GM18909 (cell line): Measurements from ENCODE around the gene FSIP2.

Experiments
- ATAC-seq: cut with Tn5 transposase; IDR thresholded peaks from one replicate; pipeline ENCODE4 v1.9.1; 2021; ENCODE audit warnings: mild to moderate bottlenecking; ENCODE audit not compliant: unreplicated experiment, poor library complexity

FSIP2 gene, protein sequence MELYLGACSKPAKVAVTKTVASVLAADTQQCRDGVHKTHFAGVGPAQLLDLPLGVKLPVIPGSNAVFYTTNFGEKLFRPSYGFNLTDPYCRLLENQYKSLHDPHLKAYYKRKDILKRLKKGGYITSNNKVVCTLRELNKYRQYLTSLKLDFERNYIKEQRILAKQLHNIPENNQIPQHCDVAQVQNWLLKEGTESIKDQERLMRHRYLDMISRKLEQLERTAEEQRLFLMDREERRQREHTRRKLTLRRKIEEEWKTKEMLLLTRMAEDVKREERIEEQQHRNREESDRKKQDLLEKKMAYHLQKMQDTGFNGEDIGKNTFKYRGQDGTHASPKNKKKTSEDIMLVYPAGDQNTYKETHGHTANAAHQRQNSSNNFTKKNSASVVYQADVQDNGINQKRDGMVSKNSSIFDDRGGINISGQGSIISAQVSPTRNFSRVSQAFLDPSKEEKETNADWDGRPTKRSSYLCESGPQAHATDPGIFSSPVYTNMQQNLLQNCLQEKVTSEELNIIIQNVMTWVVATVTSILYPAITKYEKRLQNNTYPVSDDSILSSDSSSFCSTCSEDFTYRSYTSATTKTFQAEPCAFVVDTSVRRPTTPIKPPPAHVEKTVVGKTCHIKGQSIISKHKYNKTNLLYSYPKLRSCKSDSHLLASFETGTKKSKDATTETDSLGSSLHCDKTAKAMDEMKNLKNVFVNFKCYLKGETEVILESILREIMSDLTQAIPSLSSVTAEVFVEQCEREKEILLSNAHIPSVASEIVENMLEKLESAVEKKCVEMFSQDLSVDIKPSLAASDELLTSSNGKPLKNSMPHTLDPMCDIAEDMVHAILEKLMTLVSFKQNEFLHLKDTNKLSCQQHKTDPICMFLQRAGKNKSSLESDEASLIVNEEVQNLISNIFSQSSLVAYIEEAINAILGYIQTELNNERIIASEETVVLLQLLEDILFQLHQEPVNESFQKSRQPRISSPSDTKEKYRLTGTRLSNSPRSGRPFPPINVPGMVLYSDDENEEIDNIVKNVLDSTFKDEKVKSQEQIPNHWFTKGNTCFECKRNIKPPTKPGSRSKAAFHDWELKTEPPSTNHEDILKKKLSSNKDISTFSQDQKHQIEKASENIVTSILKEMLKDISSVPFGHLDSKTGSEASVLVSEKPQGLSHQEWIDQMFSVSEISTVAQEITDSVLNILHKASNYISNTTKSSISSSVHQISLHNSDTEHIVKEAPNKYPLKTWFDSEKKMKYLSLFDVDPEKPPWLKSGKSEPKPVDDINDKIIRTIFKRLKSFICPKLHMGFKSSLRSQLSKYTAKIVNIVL (N-terminal part only)

DNA sequence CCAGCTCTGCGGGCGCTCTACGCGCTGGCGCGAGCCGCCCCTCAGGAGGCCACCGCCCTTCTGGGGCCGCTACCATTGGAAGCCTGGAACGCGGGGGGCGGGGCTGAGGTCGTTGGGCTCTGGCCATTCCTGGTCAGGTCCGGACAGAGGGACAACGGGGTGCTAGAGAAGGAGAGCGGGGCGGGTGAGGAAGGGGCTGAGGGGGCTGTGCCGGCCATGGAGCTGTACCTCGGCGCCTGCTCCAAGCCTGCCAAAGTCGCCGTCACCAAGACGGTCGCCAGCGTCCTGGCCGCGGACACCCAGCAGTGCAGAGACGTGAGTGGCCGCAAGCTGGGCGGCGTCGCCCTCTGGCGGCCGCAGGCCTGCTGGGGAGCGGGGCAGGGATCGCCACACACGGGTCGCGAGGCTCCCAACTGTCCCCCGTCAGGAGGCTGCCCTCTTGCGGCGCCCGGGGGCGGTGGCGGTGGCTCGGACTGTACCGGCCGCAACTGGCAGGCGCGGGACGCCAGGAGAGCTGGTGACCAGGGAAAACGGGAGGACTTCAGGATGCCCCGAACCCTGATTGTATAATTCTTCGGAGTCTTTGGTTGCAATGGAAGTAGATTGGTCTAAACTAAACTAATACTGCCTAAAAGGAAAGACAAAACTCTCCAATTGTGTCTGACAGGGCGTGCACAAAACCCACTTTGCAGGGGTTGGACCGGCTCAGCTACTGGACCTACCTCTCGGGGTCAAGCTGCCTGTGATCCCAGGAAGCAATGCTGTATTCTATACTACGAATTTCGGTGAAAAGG lies at the start of gene FSIP2:
FSIP2 (plus strand) TSS at position 126 of the 794 bp plus-strand sequence; CDS start at position 217, 91 bp downstream.
- ATAC-seq = peak; percentile 98

DNA sequence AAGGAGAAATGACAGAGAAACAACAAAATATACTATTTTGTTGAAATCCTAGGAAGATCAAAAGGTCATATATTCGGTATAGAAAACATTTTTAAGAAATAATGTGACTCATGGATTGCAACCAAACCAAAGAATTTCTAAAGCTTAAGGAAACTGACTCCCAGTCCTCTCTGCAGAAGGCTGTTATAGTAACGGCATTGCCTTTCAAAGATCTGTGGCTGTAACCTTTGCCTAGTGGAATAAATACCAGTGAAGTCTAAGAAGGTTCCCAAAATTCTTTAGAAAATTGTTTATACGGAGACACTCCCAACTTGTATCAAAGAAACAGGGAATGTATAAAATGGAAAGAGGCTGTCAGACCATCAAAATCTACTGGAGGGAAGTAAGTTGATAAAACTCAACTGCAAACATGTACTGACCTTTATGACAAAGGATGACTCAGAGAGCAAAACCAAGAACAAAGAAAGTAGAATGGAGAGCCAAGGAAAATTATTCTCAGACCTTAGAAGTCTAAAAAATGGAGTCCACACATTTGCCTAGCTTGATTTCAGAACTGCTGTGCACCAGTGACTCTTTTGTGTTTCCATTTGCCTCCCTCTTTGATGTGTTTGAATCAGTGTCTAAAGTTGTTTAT lies 48.6 kb upstream of the FSIP2 start:
- no peak for ATAC-seq

DNA sequence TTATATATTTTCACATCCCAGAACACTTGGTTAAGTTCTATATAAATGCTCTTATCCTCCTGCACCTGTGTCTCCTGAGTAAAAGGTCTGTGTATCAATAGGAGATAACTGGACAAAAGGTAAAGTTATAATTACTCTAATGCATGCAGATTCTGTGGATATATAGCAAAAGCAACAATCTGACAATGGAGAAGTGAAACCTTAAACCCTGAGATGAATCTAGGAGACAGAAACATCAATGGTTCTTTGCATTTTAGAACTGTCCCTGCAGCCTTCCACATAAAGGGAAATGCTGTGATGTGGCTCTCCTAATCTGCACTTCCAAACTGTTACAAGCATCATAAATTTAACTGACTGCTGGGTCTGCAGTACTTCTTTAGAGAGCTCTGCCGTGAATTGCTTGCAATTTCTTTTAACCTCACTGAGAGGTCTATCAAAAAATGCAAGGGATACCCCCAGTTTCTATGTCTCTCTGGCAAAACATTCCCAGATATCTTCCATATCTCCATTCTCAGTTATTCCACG lies 42.8 kb upstream of the FSIP2 start:
- ATAC-seq = no peak

DNA sequence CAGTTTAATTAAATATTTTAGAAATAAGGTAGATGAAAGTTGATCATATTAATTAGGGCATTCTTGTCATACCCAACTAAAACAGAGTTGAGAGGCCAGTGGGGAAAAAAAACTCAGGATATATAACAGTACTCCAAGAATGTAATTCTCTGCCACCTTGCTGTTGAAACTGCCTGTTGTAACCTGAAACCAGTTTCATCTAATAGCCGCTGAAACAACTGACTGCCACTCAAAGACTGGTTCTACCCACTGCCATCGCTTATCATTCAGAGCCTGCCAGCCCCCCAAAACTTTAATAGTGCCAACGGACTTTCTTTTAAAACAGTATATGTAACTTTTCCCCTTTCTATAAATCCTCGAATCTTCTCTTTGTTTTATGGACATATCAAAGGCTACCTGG lies 37.7 kb upstream of the FSIP2 start:
- no peak for ATAC-seq

DNA sequence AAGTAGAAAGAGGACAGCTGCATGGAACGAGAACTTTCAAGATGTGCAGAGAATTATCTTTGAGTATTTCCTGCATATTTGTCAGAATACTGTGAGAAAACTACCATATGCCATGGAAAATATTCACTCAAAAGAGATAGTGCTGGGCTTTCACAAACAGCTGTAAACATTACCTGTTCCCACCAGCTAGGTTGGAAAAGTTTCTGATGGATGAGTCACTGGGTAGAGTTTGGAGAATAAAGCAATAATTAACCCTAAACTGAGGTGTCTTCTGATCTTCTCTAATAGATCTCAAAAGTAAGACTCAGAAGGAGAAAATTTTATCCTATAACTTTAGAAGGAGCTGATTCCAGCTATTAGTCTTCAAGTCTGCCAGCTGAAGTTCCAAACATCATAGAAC lies 3.9 kb upstream of the FSIP2 start:
- ATAC-seq = no peak

DNA sequence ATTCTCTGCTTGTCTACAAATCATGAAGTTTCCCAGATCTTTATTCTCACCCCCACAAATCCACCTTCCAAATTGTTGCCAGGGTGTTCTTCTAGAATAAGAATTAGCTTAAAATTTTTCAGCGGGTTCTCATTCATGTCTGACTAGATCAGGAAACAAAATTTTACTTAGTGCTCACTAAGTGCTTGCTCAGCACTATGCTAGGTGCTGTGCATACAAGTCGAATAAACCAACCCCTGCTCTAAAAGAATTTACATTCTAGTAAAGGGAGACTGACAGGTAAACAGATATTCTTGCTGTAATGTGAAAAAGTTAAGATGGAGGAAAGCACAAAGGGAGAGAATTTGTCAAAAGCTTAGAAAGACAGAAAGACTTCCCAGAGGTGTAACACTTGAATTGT lies 2.4 kb upstream of the FSIP2 start:
- no peak for ATAC-seq

DNA sequence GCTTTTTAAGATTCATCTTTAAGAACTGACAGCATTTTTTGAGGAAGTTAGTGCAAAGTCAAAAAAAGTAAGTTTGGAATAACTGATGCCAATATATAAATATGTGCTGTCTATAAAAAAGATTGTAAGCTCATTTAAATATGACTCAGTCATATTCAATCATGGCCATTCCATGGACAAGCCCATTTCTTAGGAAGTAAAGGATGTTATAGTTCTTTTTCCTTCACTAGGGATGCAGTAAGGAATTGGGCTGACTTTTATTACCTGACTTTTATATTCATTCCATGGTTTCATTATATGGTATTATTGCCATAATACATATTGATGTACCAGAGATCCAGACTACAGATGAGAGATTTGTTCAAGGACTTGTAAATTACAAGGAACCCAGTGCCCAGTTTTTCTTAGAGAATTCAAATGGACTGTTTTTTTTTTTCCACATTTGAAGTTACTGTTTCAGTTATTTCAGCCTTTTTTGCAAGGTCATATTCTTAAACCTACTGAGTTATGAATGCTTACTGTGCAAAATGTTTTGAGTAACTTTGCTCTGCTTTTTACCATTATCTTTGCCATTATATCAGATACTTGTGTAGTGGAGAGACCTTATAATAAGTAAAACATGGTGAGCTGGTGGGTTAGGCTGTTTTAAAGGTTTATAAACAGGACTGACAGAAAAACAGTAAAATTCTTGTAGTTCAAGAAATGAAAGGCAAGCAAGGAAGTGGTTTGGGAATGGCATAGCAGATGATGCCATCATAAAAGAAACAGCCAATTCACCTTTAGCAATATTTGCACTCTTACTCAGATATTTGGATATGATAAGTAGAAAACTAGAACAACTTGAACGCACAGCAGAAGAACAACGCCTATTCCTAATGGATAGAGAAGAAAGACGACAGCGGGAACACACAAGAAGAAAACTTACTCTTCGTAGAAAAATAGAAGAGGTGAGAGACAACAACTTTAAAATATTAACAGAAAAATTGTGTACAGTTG lies 7.6 kb downstream of the FSIP2 start:
- no peak for ATAC-seq

DNA sequence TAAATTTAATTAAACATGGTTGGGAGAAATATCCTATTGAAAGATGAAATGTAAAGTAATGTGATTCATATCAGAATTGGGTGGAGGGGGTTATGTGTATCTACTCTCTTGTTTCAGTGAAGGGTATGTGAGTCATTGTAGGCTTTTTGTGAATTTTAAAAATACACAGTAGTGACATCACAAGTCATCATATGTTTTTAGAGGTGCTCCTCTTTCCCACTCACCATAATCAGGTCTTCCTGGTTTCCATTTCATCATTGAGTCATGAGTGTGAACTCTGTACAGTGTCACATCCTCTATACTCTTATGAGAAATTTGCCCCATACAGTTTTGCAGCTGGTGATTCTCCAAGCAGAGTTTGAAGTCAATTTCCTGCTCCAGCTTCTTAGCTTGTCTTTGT lies 18.8 kb downstream of the FSIP2 start:
- no peak for ATAC-seq

DNA sequence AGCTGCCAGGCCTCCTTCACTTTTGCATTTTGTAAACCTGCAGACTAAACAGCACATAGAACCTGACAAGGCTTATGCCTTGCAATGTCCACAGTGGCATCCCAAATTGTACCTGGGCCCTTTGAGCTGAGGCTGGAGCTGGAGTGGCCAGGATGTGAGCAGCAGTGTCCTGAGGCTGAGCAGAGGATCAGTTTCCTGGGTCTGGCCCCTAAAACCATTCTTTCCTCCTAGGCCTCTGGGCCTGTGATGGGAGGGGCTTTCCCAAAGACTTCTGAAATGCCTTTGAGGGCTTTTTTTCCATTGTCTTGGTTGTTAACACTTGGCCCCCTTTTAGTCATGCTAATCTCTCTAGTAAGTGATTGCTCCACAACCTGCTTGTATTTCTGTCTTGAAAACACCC lies 32.8 kb downstream of the FSIP2 start:
- ATAC-seq = no peak

DNA sequence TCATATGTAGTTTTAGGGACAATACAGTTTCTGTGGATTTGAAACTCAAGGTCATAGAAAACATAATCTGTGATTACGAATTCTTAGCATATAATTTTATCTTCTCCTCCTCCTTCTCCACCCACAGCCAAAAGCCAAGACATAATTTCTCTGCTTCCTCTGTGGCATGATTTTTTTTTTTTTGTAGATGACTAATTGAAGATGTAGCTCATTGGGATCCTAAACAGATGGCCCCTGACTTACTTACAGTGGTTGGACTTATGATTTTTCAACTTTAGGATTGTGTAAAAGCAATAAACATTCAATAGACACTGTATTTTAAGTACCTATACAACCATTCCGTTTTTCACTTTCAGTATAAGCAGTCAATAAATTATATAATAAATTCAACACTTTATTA lies 42.3 kb downstream of the FSIP2 start:
- no peak for ATAC-seq

DNA sequence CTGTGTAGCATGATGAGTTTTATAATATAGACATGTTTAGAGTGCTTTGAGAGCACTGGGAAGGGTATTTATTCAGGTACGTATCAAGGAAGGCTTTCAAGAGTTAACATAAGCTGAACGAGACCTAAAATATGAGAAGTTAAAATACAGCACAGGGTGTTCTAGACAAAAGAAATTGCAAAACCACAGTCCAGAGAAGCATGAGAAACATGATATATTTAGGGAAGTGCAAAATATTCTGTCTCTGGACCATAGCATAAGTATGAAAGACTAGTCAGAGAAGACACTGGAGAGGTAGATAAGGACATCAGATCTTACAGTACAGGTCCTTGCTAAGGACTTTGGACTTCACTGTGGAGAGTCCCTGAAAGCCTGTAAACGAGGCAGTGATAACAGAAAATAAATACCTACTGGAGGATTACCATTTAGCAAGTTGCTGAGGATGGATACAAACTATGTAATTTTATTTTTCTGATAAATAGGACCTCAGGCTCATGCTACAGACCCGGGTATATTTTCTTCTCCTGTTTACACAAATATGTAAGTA lies 43.7 kb downstream of the FSIP2 start:
- no peak for ATAC-seq

DNA sequence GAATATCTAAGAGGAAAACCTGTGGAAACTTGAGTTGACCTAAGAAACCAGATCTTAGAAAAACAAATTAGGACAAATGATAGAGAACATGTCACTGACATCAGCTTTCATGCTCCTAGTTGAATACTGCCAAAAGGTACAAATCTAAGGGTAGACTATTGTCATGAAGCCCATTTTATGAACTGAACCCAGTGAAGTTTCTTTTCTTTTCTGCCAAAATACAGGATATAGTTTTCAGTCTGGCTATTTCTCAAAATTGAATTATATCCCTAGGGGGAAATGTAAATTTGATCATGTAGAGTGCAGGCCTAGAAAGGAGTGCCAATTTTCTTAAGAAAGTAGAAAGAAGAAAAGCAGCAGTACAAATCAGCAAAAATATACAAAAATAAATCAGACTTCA lies 46.6 kb downstream of the FSIP2 start:
- ATAC-seq = no peak

DNA sequence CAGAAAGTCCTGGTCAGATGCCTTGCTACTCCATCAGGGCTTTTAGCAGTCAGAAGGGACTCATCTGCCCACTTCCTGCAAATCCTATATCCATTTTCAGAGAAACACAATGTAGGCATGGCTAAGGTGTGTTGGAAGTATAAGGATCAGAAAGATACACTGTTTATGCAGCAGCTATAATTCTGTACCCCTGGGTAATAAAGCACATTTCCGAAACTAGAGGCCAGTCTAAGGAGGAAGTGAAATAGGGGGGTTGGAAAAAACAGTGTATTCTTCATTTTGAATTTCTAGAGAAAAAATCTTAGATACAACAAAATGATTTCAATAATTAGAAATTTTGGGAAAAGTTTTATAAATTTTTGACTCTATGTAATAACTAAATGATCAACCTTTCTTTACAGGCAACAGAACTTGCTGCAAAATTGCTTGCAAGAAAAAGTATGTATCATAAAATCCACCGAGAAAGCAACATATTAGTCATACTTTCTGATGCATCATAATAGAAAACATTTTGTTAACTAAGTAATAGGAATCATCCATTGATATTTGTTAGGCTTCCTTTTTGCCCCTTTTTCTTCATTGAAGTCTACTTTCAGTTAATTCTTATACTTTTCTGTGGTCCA lies 47.4 kb downstream of the FSIP2 start:
- ATAC-seq = peak; percentile 83

DNA sequence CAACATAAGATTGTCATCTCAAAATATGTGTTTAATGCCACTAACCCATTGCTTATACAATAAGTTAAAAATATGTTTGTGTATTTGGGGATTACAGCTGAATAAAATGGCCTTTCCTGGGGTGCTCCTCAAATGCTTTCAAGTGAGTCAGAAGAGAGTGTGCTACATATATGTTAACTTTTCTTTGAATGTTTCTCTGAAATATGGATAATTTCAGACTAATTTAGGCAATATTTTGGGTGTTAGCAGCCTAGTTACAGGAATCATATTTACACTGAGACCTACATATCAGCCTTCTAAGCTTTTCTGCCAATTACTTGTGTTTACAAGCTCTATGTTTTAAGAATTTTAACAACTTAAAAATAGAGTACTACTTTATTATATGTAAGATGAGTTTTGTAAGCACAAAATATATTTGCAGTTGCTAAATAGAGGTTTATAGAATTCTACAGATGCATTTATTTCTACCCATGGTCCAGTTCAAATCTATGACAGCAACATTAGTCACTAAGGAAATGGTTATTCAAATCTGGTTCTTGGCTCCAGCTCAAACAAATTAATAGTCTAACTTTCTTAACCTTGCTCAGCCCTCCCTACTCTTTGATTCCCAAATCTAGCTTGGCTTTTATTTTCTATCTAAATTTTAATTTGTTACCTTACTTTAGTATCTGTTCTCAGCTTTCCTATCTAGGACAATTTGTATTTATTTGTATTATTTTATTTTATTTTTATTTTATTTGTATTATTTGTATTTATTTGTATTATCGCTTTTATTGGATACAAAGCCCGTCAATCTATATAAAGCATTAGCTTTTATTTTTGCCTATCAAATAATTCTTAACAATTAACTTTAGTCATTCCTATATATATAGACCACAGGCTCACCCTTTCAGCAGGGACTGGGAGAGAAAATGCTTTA lies 48.9 kb downstream of the FSIP2 start:
- no peak for ATAC-seq

DNA sequence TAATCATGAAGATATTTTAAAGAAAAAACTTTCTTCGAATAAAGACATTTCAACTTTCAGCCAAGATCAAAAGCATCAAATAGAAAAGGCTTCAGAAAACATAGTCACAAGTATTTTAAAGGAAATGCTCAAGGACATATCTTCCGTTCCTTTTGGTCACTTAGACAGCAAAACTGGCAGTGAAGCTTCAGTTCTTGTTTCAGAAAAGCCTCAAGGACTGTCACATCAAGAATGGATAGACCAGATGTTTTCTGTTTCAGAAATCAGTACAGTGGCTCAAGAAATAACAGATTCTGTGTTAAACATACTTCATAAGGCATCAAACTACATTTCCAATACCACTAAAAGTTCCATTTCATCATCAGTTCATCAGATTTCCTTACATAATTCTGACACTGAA lies 51.8 kb downstream of the FSIP2 start:
- ATAC-seq = no peak
